ENCODE results near the gene FRMD4B. TPM values are rescaled to one million over a fixed set of nuclear protein-coding genes. Genes with fewer than 3 reads are reported as not detected.
A peak's percentile ranks its signal among the peaks of the same experiment; 100 is the strongest.

Gene FRMD4B
- total RNA-seq, 1 donor from 2014 or later, result not detected

DNA sequence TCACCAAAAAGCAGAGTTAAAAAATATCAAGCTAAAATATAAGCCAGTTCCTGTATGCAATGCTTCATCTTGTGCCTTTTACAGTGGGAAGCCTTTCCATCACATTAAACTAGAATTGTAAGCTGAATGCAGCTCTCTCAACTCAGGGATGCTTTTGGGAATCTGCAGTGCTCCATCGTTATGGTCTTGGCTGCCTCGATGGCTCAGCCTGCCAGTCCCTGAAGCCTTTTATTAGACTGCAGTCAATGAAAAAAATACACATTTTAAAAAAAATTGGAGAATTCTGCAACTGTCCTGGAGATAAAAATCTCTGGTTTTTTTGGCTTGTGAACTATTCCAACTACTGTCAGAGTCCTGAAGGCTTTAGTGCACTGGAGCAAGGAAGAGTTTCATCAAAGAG lies 53.0 kb downstream of the FRMD4B start:
- Mint-ChIP-seq H3K9me3 (no peaks in the 10 kb centered on the region), H3K27ac (no peak overlapping the region), H3K4me3 (no peak overlapping the region), H3K36me3 (ENCODE audit: low read depth) (no peaks in the 10 kb centered on the region), H3K4me1 (peaks cover 10% of the 10 kb centered on the region), H3K27me3 (peaks cover 10% of the 10 kb centered on the region)
- TF ChIP-seq, protein P1, sequence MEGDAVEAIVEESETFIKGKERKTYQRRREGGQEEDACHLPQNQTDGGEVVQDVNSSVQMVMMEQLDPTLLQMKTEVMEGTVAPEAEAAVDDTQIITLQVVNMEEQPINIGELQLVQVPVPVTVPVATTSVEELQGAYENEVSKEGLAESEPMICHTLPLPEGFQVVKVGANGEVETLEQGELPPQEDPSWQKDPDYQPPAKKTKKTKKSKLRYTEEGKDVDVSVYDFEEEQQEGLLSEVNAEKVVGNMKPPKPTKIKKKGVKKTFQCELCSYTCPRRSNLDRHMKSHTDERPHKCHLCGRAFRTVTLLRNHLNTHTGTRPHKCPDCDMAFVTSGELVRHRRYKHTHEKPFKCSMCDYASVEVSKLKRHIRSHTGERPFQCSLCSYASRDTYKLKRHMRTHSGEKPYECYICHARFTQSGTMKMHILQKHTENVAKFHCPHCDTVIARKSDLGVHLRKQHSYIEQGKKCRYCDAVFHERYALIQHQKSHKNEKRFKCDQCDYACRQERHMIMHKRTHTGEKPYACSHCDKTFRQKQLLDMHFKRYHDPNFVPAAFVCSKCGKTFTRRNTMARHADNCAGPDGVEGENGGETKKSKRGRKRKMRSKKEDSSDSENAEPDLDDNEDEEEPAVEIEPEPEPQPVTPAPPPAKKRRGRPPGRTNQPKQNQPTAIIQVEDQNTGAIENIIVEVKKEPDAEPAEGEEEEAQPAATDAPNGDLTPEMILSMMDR (IDR thresholded peaks at IDR 0.05), result no peak
- intact Hi-C loops (cut with micrococcal nuclease), result no loop called here
- DNase-seq (no peak), ATAC-seq (ENCODE audit: low read depth) (no peak)
- POLR2A ChIA-PET, result no interaction called here
- CTCF ChIA-PET, result no interaction called here

GRCh38 chr3:69330891-69331400 lies 54.9 kb downstream of the FRMD4B start:
- DNase-seq, result no peak
- peaks cover 10% of the 10 kb centered on the region for H3K27me3 Mint-ChIP-seq
- ChIA-PET CTCF (no interaction called here), POLR2A (no interaction called here)
- H3K27ac Mint-ChIP-seq, result no peak overlapping the region
- TF ChIP-seq, protein P1 (IDR thresholded peaks at IDR 0.05), result no peak
- H3K4me1 Mint-ChIP-seq, result peaks cover 30% of the 10 kb centered on the region
- no peaks in the 10 kb centered on the region for H3K9me3 Mint-ChIP-seq
- intact Hi-C loops (cut with micrococcal nuclease), result no loop called here
- H3K36me3 Mint-ChIP-seq (ENCODE audit: low read depth), result no peaks in the 10 kb centered on the region
- no peak for ATAC-seq (ENCODE audit: low read depth)
- H3K4me3 Mint-ChIP-seq, result no peak overlapping the region

DNA sequence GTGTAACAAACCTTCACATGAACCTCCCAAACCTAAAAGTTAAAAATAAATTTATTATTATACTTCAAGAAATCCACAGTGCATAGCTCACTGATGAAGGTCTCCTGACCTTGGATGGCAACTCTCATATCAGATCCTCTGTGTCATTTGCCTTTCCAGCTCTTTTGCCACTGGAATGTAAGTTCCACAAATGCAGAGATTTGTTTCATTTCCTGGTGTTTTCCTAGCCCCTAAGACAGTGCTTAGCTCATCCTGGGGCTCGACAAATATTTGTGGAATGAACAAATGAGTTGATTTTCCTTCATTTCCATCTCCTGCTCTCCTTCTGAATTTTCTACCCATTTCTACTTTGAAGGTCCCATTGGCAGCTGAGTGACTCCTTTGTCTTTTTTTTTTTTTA lies 56.0 kb downstream of the FRMD4B start:
- no peak for DNase-seq

DNA sequence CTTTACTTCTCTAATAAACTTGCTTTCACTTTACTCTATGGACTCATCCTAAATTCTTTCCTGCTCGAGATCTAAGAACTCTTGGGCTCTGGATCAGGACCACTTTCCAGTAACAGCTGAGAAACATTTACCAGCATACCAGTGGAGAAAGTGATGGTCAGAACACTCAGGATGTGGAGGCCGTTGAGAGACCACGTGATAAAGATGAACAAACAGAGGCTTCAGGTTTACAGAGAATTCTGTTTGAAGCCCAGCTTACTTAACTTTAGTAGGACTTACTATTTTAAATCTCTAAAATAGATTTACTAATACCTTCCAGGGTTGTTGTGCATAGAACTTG lies 57.0 kb downstream of the FRMD4B start:
- ChIA-PET CTCF (no interaction called here), POLR2A (no interaction called here)
- DNase-seq (no peak), ATAC-seq (ENCODE audit: low read depth) (no peak)
- intact Hi-C loops (cut with micrococcal nuclease), result no loop called here
- Mint-ChIP-seq H3K4me3 (peak overlapping the region; percentile 7), H3K9me3 (no peaks in the 10 kb centered on the region), H3K27me3 (peaks cover 4% of the 10 kb centered on the region), H3K36me3 (ENCODE audit: low read depth) (no peaks in the 10 kb centered on the region), H3K27ac (no peak overlapping the region), H3K4me1 (peaks cover 46% of the 10 kb centered on the region)
- TF ChIP-seq, protein P1 (IDR thresholded peaks at IDR 0.05), result no peak

More for the DNA sequence above, 56.0 kb downstream of the FRMD4B start:
- H3K27me3 Mint-ChIP-seq, result peaks cover 9% of the 10 kb centered on the region
- no peak overlapping the region for H3K4me3 Mint-ChIP-seq
- no peak for ATAC-seq (ENCODE audit: low read depth)
- no peak overlapping the region for H3K27ac Mint-ChIP-seq
- peaks cover 40% of the 10 kb centered on the region for H3K4me1 Mint-ChIP-seq
- TF ChIP-seq, protein P1 (IDR thresholded peaks at IDR 0.05), result no peak
- no peaks in the 10 kb centered on the region for H3K36me3 Mint-ChIP-seq (ENCODE audit: low read depth)
- ChIA-PET CTCF (no interaction called here), POLR2A (no interaction called here)
- intact Hi-C loops (cut with micrococcal nuclease), result no loop called here
- no peaks in the 10 kb centered on the region for H3K9me3 Mint-ChIP-seq

- CTCF ChIA-PET, result no interaction called here
- intact Hi-C loops (cut with micrococcal nuclease), result no loop called here
- POLR2A ChIA-PET, result no interaction called here
- no peak for ATAC-seq (ENCODE audit: low read depth)
- peaks cover 46% of the 10 kb centered on the region for H3K4me1 Mint-ChIP-seq
- peak overlapping the region; percentile 7 for H3K4me3 Mint-ChIP-seq
- H3K27me3 Mint-ChIP-seq, result peaks cover 4% of the 10 kb centered on the region
- TF ChIP-seq, protein P1 (IDR thresholded peaks at IDR 0.05), result no peak
- no peaks in the 10 kb centered on the region for H3K36me3 Mint-ChIP-seq (ENCODE audit: low read depth)
- H3K27ac Mint-ChIP-seq, result no peak overlapping the region
- DNase-seq, result no peak
- H3K9me3 Mint-ChIP-seq, result no peaks in the 10 kb centered on the region
Observed at GRCh38 chr3:69328103-69328962, 57.6 kb downstream of the FRMD4B start.

Measured in activated B cell treated with CpG ODN at 0.5 μM for 24 hours (primary cell).